ENCODE data around the gene TUBGCP3. TPM values are rescaled to one million over a fixed set of nuclear protein-coding genes. Genes with fewer than 3 reads are reported as not detected.

The TUBGCP3 gene
- polyA plus RNA-seq, 1 donor from 2014 or later, result 20.3 TPM

- TF ChIP-seq CTCF (IDR thresholded peaks at IDR 0.05; ENCODE audit: poor library complexity, severe bottlenecking) (no peak), SMC3 (conservative IDR thresholded peaks at IDR 0.05; ENCODE audit: poor library complexity) (no peak), RAD21 (conservative IDR thresholded peaks at IDR 0.05) (no peak), EZH2 (IDR thresholded peaks at IDR 0.05; ENCODE audit: borderline replicate concordance, insufficient read depth, low read length, poor library complexity, severe bottlenecking) (no peak), TAF1 (IDR thresholded peaks at IDR 0.05; ENCODE audit: low read depth) (no peak), POLR2AphosphoS5 (IDR thresholded peaks at IDR 0.05) (no peak), EP300 (conservative IDR thresholded peaks at IDR 0.05; ENCODE audit: poor library complexity, severe bottlenecking) (no peak), MXI1 (conservative IDR thresholded peaks at IDR 0.05; ENCODE audit: poor library complexity, severe bottlenecking) (no peak), REST (IDR thresholded peaks at IDR 0.05; ENCODE audit: borderline replicate concordance) (no peak)
- H3K9me3 ChIP-seq (ENCODE audit: low read length), result peaks cover 5% of the 10 kb centered on the region
- no peaks in the 10 kb centered on the region for H3K79me2 ChIP-seq (replicated peaks; ENCODE audit: insufficient read depth, low read length)
- no peaks in the 10 kb centered on the region for H3K9me2 ChIP-seq (ENCODE audit: insufficient read depth, low read length)
- H3K9ac ChIP-seq (ENCODE audit: low read length), result no peak overlapping the region
- H3K4me2 ChIP-seq (ENCODE audit: low read length), result no peak overlapping the region
- H3K36me3 ChIP-seq (ENCODE audit: insufficient read depth, low read length), result no peaks in the 10 kb centered on the region
- H4K20me1 ChIP-seq (ENCODE audit: insufficient read depth), result no peaks in the 10 kb centered on the region
- no peaks in the 10 kb centered on the region for H3K27me3 ChIP-seq (ENCODE audit: insufficient read depth, low read depth, low read length)
- H3K4me3 ChIP-seq (ENCODE audit: low read length), result no peak overlapping the region
- H3K27ac ChIP-seq (ENCODE audit: low read length), result no peak overlapping the region
- no peaks in the 10 kb centered on the region for H3F3A ChIP-seq (ENCODE audit: insufficient read depth, low read length, poor library complexity, severe bottlenecking)
- no peak overlapping the region for H2AFZ ChIP-seq (ENCODE audit: low read depth, low read length)
These were observed 146.1 kb downstream of the TUBGCP3 start for GRCh38 chr13:112441779-112442310.

GRCh38 chr13:112441226-112441625 lies 146.7 kb downstream of the TUBGCP3 start:
- Histone ChIP-seq H3K36me3 (ENCODE audit: insufficient read depth, low read length) (no peaks in the 10 kb centered on the region), H4K20me1 (ENCODE audit: insufficient read depth) (no peaks in the 10 kb centered on the region), H3K4me3 (ENCODE audit: low read length) (no peak overlapping the region), H3K27ac (ENCODE audit: low read length) (no peak overlapping the region), H3K27me3 (ENCODE audit: insufficient read depth, low read depth, low read length) (no peaks in the 10 kb centered on the region), H3K9me3 (ENCODE audit: low read length) (peaks cover 5% of the 10 kb centered on the region), H3K9me2 (ENCODE audit: insufficient read depth, low read length) (no peaks in the 10 kb centered on the region), H3F3A (ENCODE audit: insufficient read depth, low read length, poor library complexity, severe bottlenecking) (no peaks in the 10 kb centered on the region), H2AFZ (ENCODE audit: low read depth, low read length) (no peak overlapping the region), H3K9ac (ENCODE audit: low read length) (no peak overlapping the region), H3K79me2 (replicated peaks; ENCODE audit: insufficient read depth, low read length) (no peaks in the 10 kb centered on the region), H3K4me2 (ENCODE audit: low read length) (no peak overlapping the region)
- TF ChIP-seq MXI1 (conservative IDR thresholded peaks at IDR 0.05; ENCODE audit: poor library complexity, severe bottlenecking) (no peak), TAF1 (IDR thresholded peaks at IDR 0.05; ENCODE audit: low read depth) (no peak), POLR2AphosphoS5 (IDR thresholded peaks at IDR 0.05) (no peak), REST (IDR thresholded peaks at IDR 0.05; ENCODE audit: borderline replicate concordance) (no peak)
